Calu3 (cell line): ENCODE data around the gene C6orf47. TPM values are rescaled to one million over a fixed set of nuclear protein-coding genes. Genes with fewer than 3 reads are reported as not detected.

Experiments used
- BruUV-seq: library from RNA; stranded (reverse); fragments of 400-500 nt; replicated peaks from 2 replicates; lab custom pipeline; 2021; lab: Mats Ljungman, UMichigan
- CTCF ChIA-PET: fragments of 300-600 bp; sonication (Branson Sonifier 250); formaldehyde crosslinking; loops from one replicate; lab custom pipeline; 2022; ENCODE audit warnings: antibody characterized with exemption; lab: Charles Lee
- DNase-seq: peaks from one replicate; pipeline ENCODE4 v3.0.0; 2022
- H3K27ac Mint-ChIP-seq: one replicate; pipeline ENCODE4 v1.8.0; 2022; ENCODE audit warnings: mixed read lengths; ENCODE audit not compliant: unreplicated experiment
- H3K27me3 Mint-ChIP-seq: one replicate; pipeline ENCODE4 v1.8.0; 2022; ENCODE audit warnings: mixed read lengths; ENCODE audit not compliant: unreplicated experiment
- H3K36me3 Mint-ChIP-seq: one replicate; pipeline ENCODE4 v1.8.0; 2022; ENCODE audit warnings: mild to moderate bottlenecking, moderate library complexity, mixed read lengths; ENCODE audit not compliant: insufficient read depth, unreplicated experiment
- H3K4me1 Mint-ChIP-seq: one replicate; pipeline ENCODE4 v1.8.0; 2022; ENCODE audit warnings: mild to moderate bottlenecking, low read depth, mixed read lengths; ENCODE audit not compliant: unreplicated experiment
- H3K4me3 Mint-ChIP-seq: one replicate; pipeline ENCODE4 v1.8.0; 2022; ENCODE audit warnings: mild to moderate bottlenecking, low read depth, moderate library complexity, mixed read lengths; ENCODE audit not compliant: unreplicated experiment
- H3K9me3 Mint-ChIP-seq: one replicate; pipeline ENCODE4 v1.8.0; 2022; ENCODE audit warnings: low read depth, mixed read lengths; ENCODE audit not compliant: unreplicated experiment
- intact Hi-C: fragments of 100-400 bp; cut with micrococcal nuclease; formaldehyde crosslinking; loops from one replicate; pipeline ENCODE4 v1.10.0; 2022; ENCODE audit not compliant: unreplicated experiment
- total RNA-seq: library from RNA; stranded (reverse); gene quantifications from 2 replicates; pipeline ENCODE4 v1.2.3, GENCODE V29; 2022
- TF ChIP-seq, protein P1 (sequence below): fragments of 200-600 bp; IDR thresholded peaks from one replicate; pipeline ENCODE4 v1.8.0; 2022; ENCODE audit warnings: antibody characterized with exemption; ENCODE audit not compliant: unreplicated experiment

Gene C6orf47
- total RNA-seq, 1 experiment from 2014 or later = 40.3 TPM

DNA sequence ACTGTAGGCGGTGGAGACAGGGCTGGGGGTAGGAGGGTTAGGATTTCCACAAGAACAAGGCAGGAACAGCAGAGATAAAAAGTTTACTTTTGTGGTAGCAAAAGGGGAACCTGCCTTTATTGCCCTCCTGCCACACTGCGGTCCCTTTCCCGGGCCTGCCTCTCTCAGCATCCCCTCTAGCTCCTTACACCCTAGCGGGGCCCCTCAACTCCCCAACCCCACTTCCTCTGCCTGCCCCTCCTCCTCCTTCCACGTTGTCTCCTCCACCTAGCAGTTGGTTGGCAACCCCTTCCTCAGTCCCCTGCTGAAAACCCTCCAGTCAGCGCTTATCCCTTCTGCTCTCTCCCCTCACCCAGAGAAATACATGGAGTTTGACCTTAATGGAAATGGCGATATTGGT lies 44.8 kb downstream of the C6orf47 start:
- peaks cover 10% of the 10 kb centered on the region for H3K36me3 Mint-ChIP-seq
- H3K27me3 Mint-ChIP-seq = peaks cover 43% of the 10 kb centered on the region
- DNase-seq = no peak
- intact Hi-C loops = no loop called here
- BruUV-seq = no TSS peak
- H3K27ac Mint-ChIP-seq = no peak overlapping the region
- no peaks in the 10 kb centered on the region for H3K9me3 Mint-ChIP-seq
- no peak overlapping the region for H3K4me3 Mint-ChIP-seq
- CTCF ChIA-PET = no interaction called here
- TF ChIP-seq, protein P1, sequence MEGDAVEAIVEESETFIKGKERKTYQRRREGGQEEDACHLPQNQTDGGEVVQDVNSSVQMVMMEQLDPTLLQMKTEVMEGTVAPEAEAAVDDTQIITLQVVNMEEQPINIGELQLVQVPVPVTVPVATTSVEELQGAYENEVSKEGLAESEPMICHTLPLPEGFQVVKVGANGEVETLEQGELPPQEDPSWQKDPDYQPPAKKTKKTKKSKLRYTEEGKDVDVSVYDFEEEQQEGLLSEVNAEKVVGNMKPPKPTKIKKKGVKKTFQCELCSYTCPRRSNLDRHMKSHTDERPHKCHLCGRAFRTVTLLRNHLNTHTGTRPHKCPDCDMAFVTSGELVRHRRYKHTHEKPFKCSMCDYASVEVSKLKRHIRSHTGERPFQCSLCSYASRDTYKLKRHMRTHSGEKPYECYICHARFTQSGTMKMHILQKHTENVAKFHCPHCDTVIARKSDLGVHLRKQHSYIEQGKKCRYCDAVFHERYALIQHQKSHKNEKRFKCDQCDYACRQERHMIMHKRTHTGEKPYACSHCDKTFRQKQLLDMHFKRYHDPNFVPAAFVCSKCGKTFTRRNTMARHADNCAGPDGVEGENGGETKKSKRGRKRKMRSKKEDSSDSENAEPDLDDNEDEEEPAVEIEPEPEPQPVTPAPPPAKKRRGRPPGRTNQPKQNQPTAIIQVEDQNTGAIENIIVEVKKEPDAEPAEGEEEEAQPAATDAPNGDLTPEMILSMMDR = no peak
- H3K4me1 Mint-ChIP-seq = no peaks in the 10 kb centered on the region

DNA sequence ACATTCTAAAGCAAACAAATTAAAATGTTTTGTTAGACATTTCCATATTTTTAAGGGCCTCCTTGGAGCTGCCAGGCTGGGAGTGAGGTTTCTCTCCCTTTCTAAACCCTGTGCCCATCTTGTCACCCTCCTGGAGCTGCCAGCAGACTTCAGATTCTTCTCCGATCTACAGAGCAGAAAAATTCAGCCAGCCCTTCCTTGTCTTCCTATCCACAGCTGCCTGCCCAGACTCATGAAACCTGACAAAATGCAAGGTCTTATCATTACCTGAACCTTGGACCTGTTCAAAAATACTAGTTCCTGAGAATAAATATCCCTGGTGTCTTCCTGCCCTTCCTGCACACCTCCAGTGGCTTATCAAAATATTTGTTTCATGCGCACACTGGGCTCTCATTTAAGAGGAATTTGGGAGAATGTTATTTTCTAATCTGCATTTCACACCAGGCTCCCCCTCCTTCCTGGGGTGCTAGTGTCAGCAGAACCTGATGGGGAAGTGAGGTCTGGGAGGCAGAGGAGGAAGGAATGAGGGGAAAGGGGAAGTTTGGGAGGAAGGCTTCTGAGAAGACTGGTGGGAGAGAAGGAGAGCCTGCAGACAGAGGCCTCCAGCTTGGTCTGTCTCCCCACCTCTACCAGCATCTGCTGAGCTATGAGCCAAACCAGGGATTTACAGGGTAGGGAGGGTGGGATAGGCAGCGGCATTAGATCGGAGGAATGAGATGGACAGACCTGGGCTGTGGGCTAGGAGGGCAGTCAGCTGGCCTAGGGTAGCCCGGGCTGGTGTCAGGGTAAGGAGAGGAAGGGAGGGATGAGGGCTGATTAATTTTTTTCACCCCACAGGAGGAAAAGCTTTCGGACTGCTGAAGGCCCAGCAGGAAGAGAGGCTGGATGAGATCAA lies 45.6 kb downstream of the C6orf47 start, which contains the start of gene AIF1:
Gene AIF1 (plus strand): TSS at position 551 of the 895 bp plus-strand sequence. CDS start 96 bp downstream, at position 647.
- Mint-ChIP-seq H3K9me3 (no peaks in the 10 kb centered on the region), H3K36me3 (peaks cover 2% of the 10 kb centered on the region), H3K27ac (no peak within 1 kb of the TSS), H3K4me3 (no peak within 1 kb of the TSS), H3K27me3 (peaks cover 51% of the 10 kb centered on the region), H3K4me1 (no peaks in the 10 kb centered on the region)
- CTCF ChIA-PET = interaction anchor here (1.1 kb wide), 1 partner anchor 16 kb away, joined by 4 read pairs; no protein-coding TSS in a partner anchor
- TF ChIP-seq, protein P1 = no peak
- no TSS peak for BruUV-seq
- no peak for DNase-seq
- intact Hi-C loops = no loop called here

DNA sequence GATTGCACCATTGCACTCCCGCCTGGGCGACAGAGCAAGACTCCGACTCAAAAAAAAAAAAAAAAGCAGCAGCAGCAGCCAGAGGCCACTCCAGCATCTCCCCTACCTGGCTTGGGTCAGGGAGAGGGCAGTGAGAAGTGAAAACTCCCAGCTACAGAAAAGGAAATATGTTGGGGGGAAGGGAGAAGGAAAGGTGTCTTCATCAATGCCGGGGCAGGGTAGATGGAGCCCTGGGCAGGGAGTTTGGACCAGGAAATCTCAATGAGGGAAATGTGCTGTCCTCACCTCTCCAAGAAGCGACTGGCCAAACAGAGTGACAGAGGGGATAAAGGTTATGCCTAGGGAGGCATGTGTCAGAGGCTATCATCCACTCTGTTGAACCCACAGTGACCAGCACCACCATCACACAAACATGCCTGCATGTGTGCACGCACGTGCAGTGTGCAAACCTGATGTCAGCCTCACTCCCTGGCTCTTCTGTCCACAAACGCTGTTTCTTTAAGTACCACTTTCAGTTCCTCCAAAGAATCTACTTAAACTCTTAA lies 46.4 kb downstream of the C6orf47 start:
- intact Hi-C loops = no loop called here
- no peaks in the 10 kb centered on the region for H3K36me3 Mint-ChIP-seq
- no peaks in the 10 kb centered on the region for H3K4me1 Mint-ChIP-seq
- TF ChIP-seq, protein P1 = no peak
- H3K9me3 Mint-ChIP-seq = no peaks in the 10 kb centered on the region
- BruUV-seq = no TSS peak
- H3K27me3 Mint-ChIP-seq = peaks cover 53% of the 10 kb centered on the region
- H3K27ac Mint-ChIP-seq = no peak overlapping the region
- CTCF ChIA-PET = interaction anchor here (1.1 kb wide), 1 partner anchor 16 kb away, joined by 4 read pairs; no protein-coding TSS in a partner anchor
- H3K4me3 Mint-ChIP-seq = no peak overlapping the region
- DNase-seq = no peak

DNA sequence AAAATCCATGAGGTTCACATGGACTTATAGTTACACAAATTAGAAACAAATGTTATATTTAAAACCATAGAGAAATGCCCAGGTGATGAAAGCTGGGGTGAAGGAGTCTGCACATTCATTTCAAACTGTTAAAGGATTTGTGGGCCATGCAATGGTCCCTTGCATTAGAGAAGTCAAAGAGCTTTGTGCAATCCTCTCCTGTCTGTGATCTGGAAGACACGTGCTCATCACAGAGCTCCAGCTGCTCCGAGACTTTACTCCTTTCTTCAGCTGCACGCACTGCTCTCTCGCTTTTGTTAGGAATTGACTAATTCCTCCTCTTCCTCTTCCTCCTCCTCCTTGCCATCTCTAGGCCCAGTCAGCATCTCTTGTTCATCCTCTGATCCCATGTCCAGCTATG lies 49.6 kb downstream of the C6orf47 start:
- CTCF ChIA-PET = interaction anchor here (0.7 to 1.0 kb wide), 2 partner anchors 13 to 244 kb away, joined by 4 read pairs; no protein-coding TSS in a partner anchor
- Mint-ChIP-seq H3K36me3 (no peaks in the 10 kb centered on the region), H3K27me3 (peaks cover 42% of the 10 kb centered on the region), H3K4me3 (no peak overlapping the region), H3K9me3 (no peaks in the 10 kb centered on the region), H3K27ac (no peak overlapping the region), H3K4me1 (no peaks in the 10 kb centered on the region)
- DNase-seq = no peak
- intact Hi-C loops = no loop called here
- no TSS peak for BruUV-seq
- TF ChIP-seq, protein P1 = no peak
